H1 (cell line): ENCODE measurements around the gene POLL. TPM values are rescaled to one million over a fixed set of nuclear protein-coding genes. Genes with fewer than 3 reads are reported as not detected.

Experiments used
- CTCF ChIA-PET: fragments of 300-600 bp; sonication (Branson Sonifier 250); formaldehyde crosslinking; loops from one replicate; lab custom pipeline; 2021; ENCODE audit not compliant: partially characterized antibody; lab: Charles Lee
- POLR2A ChIA-PET: fragments of 300-600 bp; sonication (Branson Sonifier 250); formaldehyde crosslinking; loops from one replicate; lab custom pipeline; 2021; ENCODE audit warnings: inconsistent platforms; ENCODE audit not compliant: partially characterized antibody; lab: Charles Lee
- DNase-seq, 2 experiments: peaks; one replicate each; pipeline versions ENCODE4 v3.0.0 to v3.0.0-alpha.2; 2010 to 2022; ENCODE audit warnings: low spot score in 2 of 2, low read depth in 1 of 2, mixed read lengths in 1 of 2
- FAIRE-seq: peaks from 2 replicates; lab custom pipeline; 2011; peaks lifted over from hg19 to GRCh38; lab: Jason Lieb, UNC
- H2AFZ ChIP-seq: 2 replicates; pipeline ENCODE4 v1.8.1; 2012; ENCODE audit warnings: low read length, inconsistent platforms
- H2AK5ac ChIP-seq: 2 replicates; pipeline ENCODE4 v1.6.1; 2013; ENCODE audit warnings: low read depth, low read length
- H2BK120ac ChIP-seq: replicated peaks from 2 replicates; pipeline ENCODE3; 2013; ENCODE audit warnings: low read depth, low read length, inconsistent platforms
- H2BK12ac ChIP-seq: 2 replicates; pipeline ENCODE4 v1.6.1; 2013; ENCODE audit warnings: low read depth, low read length
- H2BK15ac ChIP-seq: 2 replicates; pipeline ENCODE4 v1.6.1; 2013; ENCODE audit warnings: low read length
- H2BK20ac ChIP-seq: 2 replicates; pipeline ENCODE4 v1.6.1; 2013; ENCODE audit warnings: low read length
- H2BK5ac ChIP-seq: 2 replicates; pipeline ENCODE4 v1.6.1; 2013; ENCODE audit warnings: low read depth, low read length
- H3K14ac ChIP-seq: 2 replicates; pipeline ENCODE4 v1.6.1; 2013; ENCODE audit warnings: inconsistent platforms; ENCODE audit not compliant: insufficient read length
- H3K18ac ChIP-seq: 2 replicates; pipeline ENCODE4 v1.6.1; 2013; ENCODE audit warnings: low read length; ENCODE audit errors: extremely low read depth
- H3K23ac ChIP-seq: 2 replicates; pipeline ENCODE4 v1.6.1; 2013; ENCODE audit warnings: inconsistent platforms; ENCODE audit not compliant: insufficient read length
- H3K23me2 ChIP-seq: 2 replicates; pipeline ENCODE4 v1.6.1; 2013; ENCODE audit warnings: low read depth, low read length
- H3K27ac ChIP-seq: 2 replicates; pipeline ENCODE4 v1.6.1; 2011; ENCODE audit warnings: low read depth, low read length, inconsistent platforms
- H3K27me3 ChIP-seq, 4 experiments: replicated peaks in 1 of 4; 1 replicate in 1 of 4; 2 replicates in 3 of 4; pipeline versions ENCODE4 v1.6.1 to v1.8.1; 2011 to 2013; ENCODE audit warnings: low read length in 3 of 4, mild to moderate bottlenecking in 3 of 4, inconsistent platforms in 2 of 4, mixed read lengths in 2 of 4, moderate library complexity in 1 of 4; ENCODE audit not compliant: control insufficient read depth in 3 of 4, insufficient read depth in 3 of 4; ENCODE audit errors: extremely low read depth in 1 of 4
- H3K36me3 ChIP-seq, 4 experiments: 2 replicates each; pipeline versions ENCODE4 v1.6.1 to v1.8.1; 2011 to 2013; ENCODE audit warnings: mild to moderate bottlenecking in 4 of 4, low read length in 3 of 4, moderate library complexity in 2 of 4, control low read depth in 1 of 4, inconsistent platforms in 1 of 4; ENCODE audit not compliant: insufficient read depth in 4 of 4, control insufficient read depth in 2 of 4
- H3K4ac ChIP-seq: replicated peaks from 2 replicates; pipeline ENCODE3; 2013; ENCODE audit warnings: low read length, low read depth, mixed read lengths, inconsistent platforms; ENCODE audit not compliant: insufficient read length
- H3K4me1 ChIP-seq, 4 experiments: replicated peaks in 1 of 4; 1 replicate in 1 of 4; 2 replicates in 3 of 4; pipeline versions ENCODE4 v1.6.1 to v1.8.1; 2011 to 2013; ENCODE audit warnings: low read length in 3 of 4, inconsistent platforms in 2 of 4, mixed read lengths in 1 of 4; ENCODE audit not compliant: insufficient read depth in 4 of 4, control insufficient read depth in 3 of 4
- H3K4me2 ChIP-seq, 2 experiments: 2 replicates each; pipeline versions ENCODE4 v1.6.1 to v1.8.1; 2011 to 2013; ENCODE audit warnings: low read depth in 2 of 2, low read length in 2 of 2, control low read depth in 1 of 2, inconsistent platforms in 1 of 2, mild to moderate bottlenecking in 1 of 2; ENCODE audit not compliant: insufficient read depth in 1 of 2
- H3K4me3 ChIP-seq, 4 experiments: fragments of 200-600, 300-600 bp in 1 of 4; sonication (generic), shearing (Covaris generic), sonication (Bioruptor Twin) in 1 of 4; 2 replicates each; pipeline versions ENCODE4 v1.5.1 to v1.8.1; 2011 to 2016; ENCODE audit warnings: low read length in 4 of 4, low read depth in 3 of 4, control low read depth in 2 of 4, inconsistent platforms in 2 of 4, mild to moderate bottlenecking in 2 of 4, mixed read lengths in 1 of 4, moderate library complexity in 1 of 4; ENCODE audit not compliant: insufficient read depth in 2 of 4; ENCODE audit errors: extremely low read depth in 1 of 4
- H3K56ac ChIP-seq: replicated peaks from 2 replicates; pipeline ENCODE3; 2013; ENCODE audit warnings: low read depth, mild to moderate bottlenecking, mixed read lengths, low read length, inconsistent platforms; ENCODE audit not compliant: insufficient read length
- H3K79me1 ChIP-seq: 2 replicates; pipeline ENCODE4 v1.6.1; 2013; ENCODE audit warnings: low read depth, low read length, control low read depth
- H3K79me2 ChIP-seq, 2 experiments: 2 replicates each; pipeline versions ENCODE4 v1.6.1 to v1.8.1; 2012 to 2013; ENCODE audit warnings: low read length in 2 of 2, mild to moderate bottlenecking in 2 of 2, inconsistent platforms in 1 of 2; ENCODE audit not compliant: insufficient read depth in 2 of 2, control insufficient read depth in 1 of 2
- H3K9ac ChIP-seq, 4 experiments: replicated peaks in 1 of 4; 1 replicate in 1 of 4; 2 replicates in 3 of 4; pipeline versions ENCODE4 v1.6.1 to v1.8.1; 2011 to 2013; ENCODE audit warnings: low read depth in 3 of 4, low read length in 3 of 4, control low read depth in 2 of 4, mild to moderate bottlenecking in 2 of 4, moderate library complexity in 2 of 4, inconsistent platforms in 1 of 4; ENCODE audit errors: extremely low read depth in 1 of 4
- H3K9me3 ChIP-seq, 2 experiments: 2 replicates each; pipeline versions ENCODE4 v1.6.1 to v1.8.1; 2012 to 2013; ENCODE audit warnings: mild to moderate bottlenecking in 2 of 2, moderate library complexity in 2 of 2, control low read depth in 1 of 2, inconsistent platforms in 1 of 2, low read depth in 1 of 2, low read length in 1 of 2, mixed read lengths in 1 of 2; ENCODE audit not compliant: insufficient read depth in 2 of 2
- H4K20me1 ChIP-seq, 2 experiments: replicated peaks in 1 of 2; 2 replicates each; pipeline versions ENCODE3 to v1.8.1; 2011 to 2013; ENCODE audit warnings: inconsistent platforms in 2 of 2, low read length in 2 of 2, mild to moderate bottlenecking in 1 of 2; ENCODE audit not compliant: insufficient read depth in 2 of 2, control insufficient read depth in 1 of 2
- H4K5ac ChIP-seq: 2 replicates; pipeline ENCODE4 v1.6.1; 2013; ENCODE audit warnings: low read length, low read depth, mixed read lengths, inconsistent platforms; ENCODE audit not compliant: insufficient read length
- H4K8ac ChIP-seq: 2 replicates; pipeline ENCODE4 v1.8.0; 2013; ENCODE audit warnings: mild to moderate bottlenecking, moderate library complexity, low read length, inconsistent platforms; ENCODE audit not compliant: insufficient read depth; ENCODE audit errors: extremely low read depth
- H4K91ac ChIP-seq: replicated peaks from 2 replicates; pipeline ENCODE3; 2013; ENCODE audit warnings: low read length, mixed read lengths, inconsistent platforms; ENCODE audit not compliant: insufficient read length
- ATF3 ChIP-seq: IDR thresholded peaks from 2 replicates; pipeline ENCODE4 v1.6.1; 2011; ENCODE audit warnings: low read depth, mild to moderate bottlenecking, low read length; ENCODE audit not compliant: insufficient read depth
- CHD1 ChIP-seq: IDR thresholded peaks from 2 replicates; pipeline ENCODE4 v1.6.1; 2012; ENCODE audit warnings: low read depth, low read length, improper control_type of control experiment
- POLR2A ChIP-seq, 2 experiments: IDR thresholded peaks; 1 replicate in 1 of 2; 2 replicates in 1 of 2; pipeline ENCODE4 v1.6.1; 2011; ENCODE audit warnings: low read depth in 2 of 2, low read length in 2 of 2, mild to moderate bottlenecking in 2 of 2; ENCODE audit errors: control extremely low read depth in 1 of 2
- RAD21 ChIP-seq, 2 experiments: IDR thresholded peaks in 1 of 2; conservative IDR thresholded peaks in 1 of 2; 2 replicates each; pipeline ENCODE4 v1.6.1; 2011; ENCODE audit warnings: low read depth in 2 of 2, low read length in 2 of 2, improper control_type of control experiment in 1 of 2, inconsistent platforms in 1 of 2, mild to moderate bottlenecking in 1 of 2, moderate library complexity in 1 of 2
- SIRT6 ChIP-seq: IDR thresholded peaks from one replicate; pipeline ENCODE4 v1.7.1; 2012; ENCODE audit warnings: low read length, inconsistent platforms
- SP2 ChIP-seq: IDR thresholded peaks from 2 replicates; pipeline ENCODE4 v1.6.1; 2012; ENCODE audit warnings: mild to moderate bottlenecking, low read length, inconsistent platforms
- TCF12 ChIP-seq: IDR thresholded peaks from 2 replicates; pipeline ENCODE4 v1.6.1; 2011; ENCODE audit warnings: low read depth, mild to moderate bottlenecking, low read length
- WGBS, 2 experiments: shearing (Covaris generic) in 1 of 2; methylation state at CpG; one replicate each; pipeline versions ENCODE4 v1.1.6 to v1.1.7; 2013 to 2015; ENCODE audit warnings: low lambda C conversion rate in 2 of 2, mixed read lengths in 2 of 2, inconsistent platforms in 1 of 2, low coverage in 1 of 2, missing lambda C conversion rate in 1 of 2; ENCODE audit not compliant: insufficient replicate concordance in 2 of 2, insufficient coverage in 1 of 2, insufficient read length in 1 of 2; ENCODE audit errors: extremely low coverage in 1 of 2, missing lambda C conversion rate in 1 of 2; 5-methylcytosine and 5-hydroxymethylcytosine counted together
- long read RNA-seq, 2 experiments: library from RNA in 1 of 2; library from capped mRNA in 1 of 2; stranded (forward); transcript quantifications; one replicate each; pipeline ENCODE4 v2.0.0, GENCODE V29; 2021; ENCODE audit warnings: inconsistent platforms in 1 of 2
- polyA minus RNA-seq, 3 experiments: library from RNA; depleted of rRNA, polyadenylated mRNA; stranded (reverse); fragments of >200 nt; gene quantifications; 1 replicate in 2 of 3; 2 replicates in 1 of 3; pipeline ENCODE4 v1.2.3, GENCODE V29; 2011
- polyA plus RNA-seq, 7 experiments: library from polyadenylated mRNA; depleted of rRNA in 3 of 7; stranded (reverse) in 5 of 7; unstranded in 2 of 7; fragments of >200 nt in 5 of 7; fragments of 200-250 nt in 2 of 7; gene quantifications; 1 replicate in 5 of 7; 2 replicates in 1 of 7; 4 replicates in 1 of 7; pipeline versions ENCODE4 v1.2.1 to v1.2.3, GENCODE V29; 2011 to 2013; ENCODE audit warnings: missing spikeins in 2 of 7, mixed read lengths in 2 of 7
- total RNA-seq: library from RNA; stranded (reverse); fragmentation: NEBNext Ultra II Directional; extraction: Animal tissue kit (Norgen Biotek cat#: 25700); gene quantifications from 2 replicates; pipeline ENCODE4 v1.2.1, GENCODE V29; 2021

POLL gene
- total RNA-seq (26.1 and 26.8 TPM in 2 replicates), polyA plus RNA-seq (2011; rRNA removed) (45.9 and 69.5 TPM in 2 replicates), polyA minus RNA-seq (2011; rRNA and poly(A)+ RNA removed) (41.7 and 64.6 TPM in 2 replicates)
- 40.2 TPM for polyA plus RNA-seq (2011; cell fraction: cytosol; rRNA removed)
- 78.2 TPM for polyA plus RNA-seq (2011; cell fraction: nucleus; rRNA removed)
- 22.9 to 29.5 TPM (median 25.5 TPM) in 4 replicates for polyA plus RNA-seq (2012, experiment 1 of 2)
- 21.8 TPM for polyA plus RNA-seq (2012, experiment 2 of 2)
- 16.7 TPM for polyA plus RNA-seq (2013, experiment 1 of 2)
- 14.7 TPM for polyA plus RNA-seq (2013, experiment 2 of 2)
- polyA minus RNA-seq (2011; cell fraction: cytosol; rRNA and poly(A)+ RNA removed), result 26.7 TPM
- polyA minus RNA-seq (2011; cell fraction: nucleus; rRNA and poly(A)+ RNA removed), result 46.5 TPM
- long read RNA-seq, experiment 1, partial matches to known transcripts, result 5 of 28 reads
- long read RNA-seq, experiment 1, other reads (novel, unspliced or antisense), result 17 of 28 reads
- long read RNA-seq, experiment 2, partial matches to known transcripts, result 3 of 10 reads
- long read RNA-seq, experiment 2, other reads (novel, unspliced or antisense), result 6 of 10 reads

GRCh38 chr10:101587725-101588653 is at the start of gene POLL, which contains the start of gene DPCD:
Gene POLL, minus strand, starts transcription at chr10:101588257. Its CDS starts 897 bp downstream, at chr10:101587360.
Gene DPCD, plus strand, starts transcription at chr10:101588321. Its CDS starts 16 bp downstream, at chr10:101588337.
- H2AFZ ChIP-seq, result 0 out of 2 replicates have a peak within 1 kb of the TSS, but pooled peaks have one; percentile 51
- TF ChIP-seq POLR2A (IDR thresholded peaks at IDR 0.05; ENCODE audit: control extremely low read depth in 1 of 2, low read depth in 2 of 2, low read length in 2 of 2) (peak in 1 of 2 experiments; percentile 47; a peak in 1 of 3 replicates), CHD1 (no peak), SIRT6 (no peak), TCF12 (no peak), SP2 (no peak), ATF3 (no peak), RAD21 (IDR thresholded peaks at IDR 0.05 in 1 of 2, conservative IDR thresholded peaks at IDR 0.05 in 1 of 2; ENCODE audit: low read depth in 2 of 2, low read length in 2 of 2) (no peak)

More at GRCh38 chr10:101587725-101588653, at the start of gene POLL, which contains the start of gene DPCD:
- Histone ChIP-seq H3K18ac (peak within 1 kb of the TSS; percentile 87; the same call in 1 of the 2 replicates), H3K23ac (no peak within 1 kb of the TSS), H3K4me3 (peak within 1 kb of the TSS; percentile 83 to 96 (median 88)), H3K79me1 (no peaks in the 10 kb centered on the region; the same call in 1 of the 2 replicates), H3K9ac (peak within 1 kb of the TSS; percentile 52 to 71 (median 67); a peak in 6 of 7 replicates), H4K5ac (peak within 1 kb of the TSS; percentile 94), H3K56ac (peak within 1 kb of the TSS; percentile 85), H3K4me2 (peak within 1 kb of the TSS; percentile 81 to 94), H2BK12ac (0 out of 2 replicates have a peak within 1 kb of the TSS, but pooled peaks have one; percentile 1), H4K91ac (peak within 1 kb of the TSS; percentile 97), H3K4ac (peak within 1 kb of the TSS; percentile 21), H3K36me3 (peaks cover 0 to 12% (median 2%) of the 10 kb centered on the region in 4 experiments; a peak in 3 of 8 replicates), H4K20me1 (peaks cover 0 to 1% of the 10 kb centered on the region in 2 experiments), H2BK15ac (peak within 1 kb of the TSS; percentile 99; the same call in 1 of the 2 replicates), H3K79me2 (peaks cover 0 to 8% of the 10 kb centered on the region in 2 experiments; a peak in 1 of 4 replicates), H3K27ac (no peak within 1 kb of the TSS), H2BK20ac (no peak within 1 kb of the TSS), H3K4me1 (peaks cover 0 to 5% (median 4%) of the 10 kb centered on the region in 4 experiments; a peak in 6 of 7 replicates), H4K8ac (peak within 1 kb of the TSS; percentile 92), H2BK120ac (no peak within 1 kb of the TSS), H2BK5ac (peak within 1 kb of the TSS; percentile 69; the same call in 1 of the 2 replicates), H2AK5ac (no peak within 1 kb of the TSS), H3K14ac (no peak within 1 kb of the TSS), H3K23me2 (peaks cover 8% of the 10 kb centered on the region), H3K27me3 (no peaks in the 10 kb centered on the region), H3K9me3 (no peaks in the 10 kb centered on the region)
- DNase-seq, result peak; percentile 75 to 95
- FAIRE-seq, result peak; percentile 78
- 3% methylated on average over 47 of the region's 50 CpGs; no CpG with 5 or more reads in 1 of the 2 experiments for WGBS, 2 experiments
- POLR2A ChIA-PET, result interaction anchor here (0.9 to 5.2 kb wide), 6 partner anchors 9 to 191 kb away, joined by 3 to 42 read pairs (median 4); no protein-coding TSS in a partner anchor
- CTCF ChIA-PET, result interaction anchor here (0.8 to 5.7 kb wide), 14 partner anchors 13 to 374 kb away, joined by 3 to 30 read pairs (median 3); partner anchors contain the start of gene NPM3
